A549 (cell line): ENCODE data around the gene SH3BP2. TPM values are rescaled to one million over a fixed set of nuclear protein-coding genes. Genes with fewer than 3 reads are reported as not detected.

Experiments
- ATAC-seq, 2 experiments: fragments of 200-7000 bp in 1 of 2; fragments of >200 bp in 1 of 2; cut with Nextera tagmentation in 1 of 2; cut with Tn5 transposase in 1 of 2; 3 replicates each; pipeline versions ENCODE4 v1.8.0 to v1.9.1; 2018 to 2020; ENCODE audit warnings: mild to moderate bottlenecking in 1 of 2, moderate library complexity in 1 of 2
- CTCF ChIA-PET: fragments of 300-600 bp; sonication (Branson Sonifier 250); formaldehyde crosslinking; extraction: SDS; loops from one replicate; lab custom pipeline; 2021; ENCODE audit warnings: antibody characterized with exemption, inconsistent platforms; lab: Yijun Ruan, JAX
- POLR2A ChIA-PET: fragments of 350-600 bp; formaldehyde crosslinking; extraction: SDS; loops from one replicate; lab custom pipeline; 2021; ENCODE audit warnings: antibody characterized with exemption, inconsistent platforms; lab: Yijun Ruan, JAX
- DNase-seq, 2 experiments: peaks; one replicate each; pipeline versions ENCODE4 v3.0.0 to v3.0.0-alpha.2; 2011 to 2016; ENCODE audit warnings: low read depth in 1 of 2, low spot score in 1 of 2
- FAIRE-seq: peaks from 2 replicates; lab custom pipeline; 2011; peaks lifted over from hg19 to GRCh38; lab: Jason Lieb, UNC
- H3K27ac ChIP-seq, 2 experiments: fragments of >200 bp; sonication (Bioruptor Twin); formaldehyde crosslinking; 3 replicates each; pipeline ENCODE4 v1.5.1; 2016 to 2017
- H3K4me1 ChIP-seq: fragments of >200 bp; sonication (Bioruptor Twin); formaldehyde crosslinking; 3 replicates; pipeline ENCODE4 v1.6.1; 2016
- H3K4me2 ChIP-seq: fragments of >200 bp; sonication (Bioruptor Twin); formaldehyde crosslinking; 3 replicates; pipeline ENCODE4 v1.6.1; 2016
- H3K4me3 ChIP-seq: fragments of >200 bp; sonication (Bioruptor Twin); formaldehyde crosslinking; 3 replicates; pipeline ENCODE4 v1.5.1; 2016
- H3K9me3 ChIP-seq: fragments of >200 bp; sonication (Bioruptor Twin); formaldehyde crosslinking; 3 replicates; pipeline ENCODE4 v1.6.1; 2016
- ATOH8 ChIP-seq: fragments of 250-450 bp; sonication (Bioruptor Pico); IDR thresholded peaks from 2 replicates; pipeline ENCODE4 v1.5.0; 2020; ENCODE audit warnings: low read depth, mild to moderate bottlenecking, moderate library complexity
- BCL3 ChIP-seq: fragments of >200 bp; sonication (Bioruptor Twin); formaldehyde crosslinking; IDR thresholded peaks from 3 replicates; pipeline ENCODE4 v1.6.1; 2016
- CBX2 ChIP-seq: fragments of 200-600 bp; sonication (generic); IDR thresholded peaks from 2 replicates; pipeline ENCODE4 v1.6.1; 2016; ENCODE audit warnings: low read depth, mild to moderate bottlenecking, borderline replicate concordance
- CHD4 ChIP-seq: fragments of 200-600 bp; sonication (generic); IDR thresholded peaks from 2 replicates; pipeline ENCODE4 v1.6.1; 2016; ENCODE audit warnings: antibody characterized with exemption, mild to moderate bottlenecking, borderline replicate concordance
- CTCF ChIP-seq: fragments of >200 bp; sonication (Bioruptor Twin); formaldehyde crosslinking; IDR thresholded peaks from 3 replicates; pipeline ENCODE4 v1.5.1; 2016
- ELK1 ChIP-seq: fragments of 150-350 bp; IDR thresholded peaks from 2 replicates; pipeline ENCODE4 v1.6.1; 2014; ENCODE audit warnings: low read depth, mild to moderate bottlenecking, low read length
- FOSB ChIP-seq: fragments of 250-450 bp; sonication (Bioruptor Pico); IDR thresholded peaks from 2 replicates; pipeline ENCODE4 v1.5.0; 2020; ENCODE audit warnings: mild to moderate bottlenecking, moderate library complexity
- FOXS1 ChIP-seq: fragments of 250-450 bp; sonication (Bioruptor Pico); IDR thresholded peaks from 2 replicates; pipeline ENCODE4 v1.5.0; 2020; ENCODE audit warnings: mild to moderate bottlenecking, moderate library complexity
- GATA3 ChIP-seq: IDR thresholded peaks from 2 replicates; pipeline ENCODE4 v1.6.1; 2012; ENCODE audit warnings: borderline replicate concordance
- HOXB5 ChIP-seq: fragments of 250-450 bp; sonication (Bioruptor Pico); IDR thresholded peaks from 2 replicates; pipeline ENCODE4 v1.5.0; 2020; ENCODE audit warnings: mild to moderate bottlenecking, moderate library complexity
- JUNB ChIP-seq: fragments of >200 bp; sonication (Bioruptor Twin); formaldehyde crosslinking; IDR thresholded peaks from 2 replicates; pipeline ENCODE4 v1.6.1; 2016
- MAFK ChIP-seq: fragments of 450-650 bp; IDR thresholded peaks from 2 replicates; pipeline ENCODE4 v1.6.1; 2014; ENCODE audit not compliant: partially characterized antibody
- NFE2L2 ChIP-seq: fragments of 150-350 bp; conservative IDR thresholded peaks from 2 replicates; pipeline ENCODE4 v1.6.1; 2014; ENCODE audit warnings: low read length
- NR3C1 ChIP-seq: fragments of >200 bp; sonication (Bioruptor Twin); formaldehyde crosslinking; IDR thresholded peaks from 3 replicates; pipeline ENCODE4 v1.6.1; 2017
- PHF8 ChIP-seq: fragments of 200-600 bp; sonication (generic); IDR thresholded peaks from 2 replicates; pipeline ENCODE4 v1.6.1; 2016; ENCODE audit warnings: low read depth, mild to moderate bottlenecking, antibody characterized with exemption, moderate library complexity, borderline replicate concordance
- POLR2A ChIP-seq: IDR thresholded peaks from 2 replicates; pipeline ENCODE4 v1.6.1; 2012; ENCODE audit warnings: mild to moderate bottlenecking, low read length
- RARB ChIP-seq: fragments of 250-450 bp; sonication (Bioruptor Pico); IDR thresholded peaks from 2 replicates; pipeline ENCODE4 v1.8.0; 2021; ENCODE audit warnings: mild to moderate bottlenecking, moderate library complexity
- RCOR1 ChIP-seq: fragments of 150-350 bp; IDR thresholded peaks from 2 replicates; pipeline ENCODE4 v1.6.1; 2014; ENCODE audit warnings: antibody characterized with exemption, low read length, low read depth
- TP53 ChIP-seq: fragments of 250-450 bp; sonication (Bioruptor Pico); IDR thresholded peaks from 2 replicates; pipeline ENCODE4 v1.5.0; 2021; ENCODE audit warnings: mild to moderate bottlenecking, moderate library complexity
- ZC3H11A ChIP-seq: fragments of 450-650 bp; IDR thresholded peaks from 2 replicates; pipeline ENCODE4 v1.6.1; 2014; ENCODE audit warnings: antibody characterized with exemption, mild to moderate bottlenecking
- ZNF302 ChIP-seq: fragments of 250-450 bp; sonication (Bioruptor Pico); IDR thresholded peaks from 2 replicates; pipeline ENCODE4 v1.9.0; 2021; ENCODE audit warnings: inconsistent platforms, mild to moderate bottlenecking, moderate library complexity
- WGBS: methylation state at CpG from one replicate; pipeline ENCODE4 v1.1.6; 2017; ENCODE audit errors: missing lambda C conversion rate; 5-methylcytosine and 5-hydroxymethylcytosine counted together
- polyA plus RNA-seq, 4 experiments: library from polyadenylated mRNA; depleted of rRNA in 3 of 4; stranded (reverse); fragments of >200 nt; fragmentation: RNase III in 1 of 4; extraction: RNeasy Plus Mini Kit Qiagen cat#74134 plus additional on column Dnase treatment in 1 of 4; gene quantifications; 2 replicates in 3 of 4; 3 replicates in 1 of 4; pipeline ENCODE4 v1.2.3, GENCODE V29; 2011 to 2017

Gene SH3BP2
- polyA plus RNA-seq, 2 of the 4 experiments (the other 2 are of a cell fraction), result 4.4 to 6.0 TPM

GRCh38 chr4:2823671-2824328, 30.9 kb downstream of the SH3BP2 start:
- no peak overlapping the region for H3K27ac ChIP-seq
- no peak for ATAC-seq
- FAIRE-seq, result no peak
- WGBS, result 71% methylated on average over 3 of the region's 14 CpGs
- H3K4me1 ChIP-seq, result no peaks in the 10 kb centered on the region
- DNase-seq, result no peak
- TF ChIP-seq CBX2 (no peak), MAFK (no peak), HOXB5 (CRISPR knock-in tag) (no peak)
- TF ChIP-seq, all 56 proteins: peak for 0
- Histone ChIP-seq H3K9me3 (no peaks in the 10 kb centered on the region), H3K4me3 (no peak overlapping the region), H3K4me2 (no peak overlapping the region)
- ChIA-PET POLR2A (no interaction called here), CTCF (no interaction called here)

- ATAC-seq (no peak), DNase-seq (no peak), FAIRE-seq (no peak)
- H3K4me1 ChIP-seq, result no peaks in the 10 kb centered on the region
- H3K4me2 ChIP-seq, result no peak overlapping the region
- no peaks in the 10 kb centered on the region for H3K9me3 ChIP-seq
- 91% methylated on average over 8 of the region's 24 CpGs for WGBS
- H3K27ac ChIP-seq, result no peak overlapping the region
- no peak overlapping the region for H3K4me3 ChIP-seq
- TF ChIP-seq FOSB (CRISPR knock-in tag) (no peak), ELK1 (no peak), BCL3 (no peak), ZNF302 (CRISPR knock-in tag) (no peak), MAFK (no peak)
- ChIA-PET CTCF (no interaction called here), POLR2A (no interaction called here)
These were observed 31.5 kb downstream of the SH3BP2 start for GRCh38 chr4:2824329-2824835.

- no peak for FAIRE-seq
- POLR2A ChIA-PET, result no interaction called here
- Histone ChIP-seq H3K4me3 (no peak overlapping the region), H3K27ac (no peak overlapping the region), H3K4me2 (no peak overlapping the region), H3K9me3 (no peaks in the 10 kb centered on the region), H3K4me1 (no peaks in the 10 kb centered on the region)
- no peak for DNase-seq
- 92% methylated on average over 4 of the region's 17 CpGs for WGBS
- TF ChIP-seq PHF8 (no peak), ZC3H11A (no peak), RARB (CRISPR knock-in tag) (no peak), RCOR1 (no peak), JUNB (no peak), TP53 (CRISPR knock-in tag) (no peak), NFE2L2 (no peak), GATA3 (no peak), ATOH8 (CRISPR knock-in tag) (no peak), POLR2A (no peak), CTCF (no peak), CBX2 (no peak), FOXS1 (CRISPR knock-in tag) (no peak), FOSB (CRISPR knock-in tag) (no peak), CHD4 (no peak), NR3C1 (no peak)
- ATAC-seq, result no peak
- CTCF ChIA-PET, result no interaction called here
These were observed 32.0 kb downstream of the SH3BP2 start for GRCh38 chr4:2824836-2825381.
